GM12891 (cell line): ENCODE measurements around the gene AHNAK2.

Experiments used
- DNase-seq: peaks from one replicate; pipeline ENCODE4 v3.0.0; 2011; ENCODE audit warnings: low spot score; ENCODE audit not compliant: insufficient read length
- FAIRE-seq: peaks from 2 replicates; lab custom pipeline; 2011; peaks lifted over from hg19 to GRCh38; lab: Jason Lieb, UNC
- PAX5 ChIP-seq: IDR thresholded peaks from 2 replicates; pipeline ENCODE4 v1.6.1; 2011; ENCODE audit warnings: low read length, moderate library complexity, mild to moderate bottlenecking; ENCODE audit not compliant: insufficient read depth, severe bottlenecking
- POLR2A ChIP-seq: IDR thresholded peaks from 2 replicates; pipeline ENCODE4 v1.6.1; 2011; ENCODE audit warnings: low read depth, low read length, control low read depth
- POLR2AphosphoS5 ChIP-seq: IDR thresholded peaks from 2 replicates; pipeline ENCODE4 v1.6.1; 2011; ENCODE audit warnings: low read depth, low read length, control low read depth
- POU2F2 ChIP-seq: IDR thresholded peaks from 2 replicates; pipeline ENCODE4 v1.6.1; 2011; ENCODE audit warnings: low read depth, mild to moderate bottlenecking, control low read depth, low read length, moderate library complexity
- SPI1 ChIP-seq: IDR thresholded peaks from 2 replicates; pipeline ENCODE4 v1.6.1; 2011; ENCODE audit warnings: low read depth, low read length, control low read depth
- TAF1 ChIP-seq: IDR thresholded peaks from 2 replicates; pipeline ENCODE4 v1.6.1; 2011; ENCODE audit warnings: low read depth, low read length, control low read depth

Gene AHNAK2

GRCh38 chr14:105021656-105022275, 43.6 kb upstream of the AHNAK2 start:
- FAIRE-seq (peak; percentile 20), DNase-seq (no peak)
- TF ChIP-seq PAX5 (no peak), POU2F2 (no peak), TAF1 (no peak), SPI1 (no peak), POLR2AphosphoS5 (no peak), POLR2A (no peak; the same call in 1 of the 2 replicates)

DNA sequence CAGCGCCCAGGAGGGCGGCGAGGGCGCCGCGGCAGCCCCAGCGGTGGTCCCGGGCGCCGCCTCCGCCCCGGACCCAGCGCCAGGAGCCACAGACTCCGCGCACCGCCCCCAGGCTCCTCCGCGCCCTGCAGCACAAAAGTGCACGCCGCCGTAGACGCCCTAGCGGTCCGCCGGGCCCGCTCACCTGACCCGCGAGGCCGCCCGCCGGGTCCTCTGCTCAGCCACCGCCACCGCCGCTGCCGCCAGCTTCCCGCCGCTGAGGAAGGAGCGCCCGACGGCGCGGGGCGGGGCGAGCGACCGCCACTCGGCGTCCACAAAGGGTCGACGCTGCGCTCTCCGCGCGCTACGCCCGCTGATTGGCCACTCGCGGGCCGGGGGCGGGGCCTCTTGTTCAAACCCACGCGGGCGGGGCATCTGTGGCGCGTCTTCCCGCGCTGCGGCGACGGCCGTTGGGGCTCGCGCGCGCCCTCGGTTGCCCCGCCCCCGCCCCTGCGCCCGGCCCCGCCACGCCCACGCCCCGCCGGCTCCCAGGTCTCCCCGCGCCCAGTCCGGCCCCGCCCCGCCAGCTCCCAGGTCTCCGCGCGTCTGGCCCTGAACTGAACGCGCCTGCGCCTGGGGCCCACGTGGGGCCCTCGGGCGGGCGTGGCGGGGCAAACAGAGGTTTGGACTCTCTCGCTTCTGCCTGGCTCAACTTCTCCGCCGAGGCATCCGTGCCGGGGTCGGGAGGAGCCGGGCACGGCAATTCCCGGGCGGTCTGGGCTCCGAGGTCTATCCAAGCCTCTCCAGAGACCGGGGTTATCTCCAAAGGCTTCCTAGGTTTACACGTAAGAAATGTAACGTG, 42.9 kb upstream of the AHNAK2 start, which contains the start of gene CDCA4:
Gene CDCA4 (minus strand): TSS at position 269 of the 841 bp plus-strand sequence. CDS start 9,154 bp downstream, outside the sequence.
- TF ChIP-seq TAF1, result peak; percentile 82
- TF ChIP-seq POLR2AphosphoS5, result peak; percentile 65
- TF ChIP-seq POLR2A, result peak; percentile 79
- no peak for TF ChIP-seq SPI1
- TF ChIP-seq PAX5, result no peak
- FAIRE-seq, result peak; percentile 97
- peak; percentile 98 for DNase-seq

- FAIRE-seq (peak; percentile 33), DNase-seq (no peak)
- TF ChIP-seq TAF1 (peak; percentile 14; the same call in 1 of the 2 replicates), POLR2AphosphoS5 (no peak)
Measured at GRCh38 chr14:105019861-105020814, 42.0 kb upstream of the AHNAK2 start.

GRCh38 chr14:105018414-105018813, 40.2 kb upstream of the AHNAK2 start:
- FAIRE-seq (no peak), DNase-seq (no peak)
- TF ChIP-seq SPI1 (no peak), POLR2A (0 out of 2 replicates have a peak, but pooled peaks have one; percentile 11)

DNA sequence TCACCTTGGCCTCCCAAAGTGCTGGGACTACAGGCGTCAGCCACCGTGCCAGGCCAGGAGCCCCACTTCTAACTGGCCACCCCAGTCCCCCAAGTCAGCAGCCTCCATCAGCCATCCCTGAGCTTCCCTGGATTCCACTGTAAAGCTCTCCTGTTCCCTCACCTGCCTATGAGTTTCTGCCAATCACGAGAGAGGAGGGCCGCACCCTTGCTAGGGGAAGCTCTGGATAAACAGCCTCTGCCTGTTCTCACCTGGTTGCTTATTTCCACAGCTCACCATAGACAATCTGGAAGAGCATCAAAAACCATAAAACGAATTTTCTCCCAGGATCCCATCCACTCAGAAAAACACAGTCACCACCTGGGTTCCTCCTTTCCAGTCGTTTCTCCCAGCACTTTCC, 37.7 kb upstream of the AHNAK2 start:
- DNase-seq (no peak), FAIRE-seq (no peak)
- TF ChIP-seq SPI1 (no peak), POLR2A (no peak), PAX5 (no peak), POU2F2 (no peak), TAF1 (no peak), POLR2AphosphoS5 (no peak)

DNA sequence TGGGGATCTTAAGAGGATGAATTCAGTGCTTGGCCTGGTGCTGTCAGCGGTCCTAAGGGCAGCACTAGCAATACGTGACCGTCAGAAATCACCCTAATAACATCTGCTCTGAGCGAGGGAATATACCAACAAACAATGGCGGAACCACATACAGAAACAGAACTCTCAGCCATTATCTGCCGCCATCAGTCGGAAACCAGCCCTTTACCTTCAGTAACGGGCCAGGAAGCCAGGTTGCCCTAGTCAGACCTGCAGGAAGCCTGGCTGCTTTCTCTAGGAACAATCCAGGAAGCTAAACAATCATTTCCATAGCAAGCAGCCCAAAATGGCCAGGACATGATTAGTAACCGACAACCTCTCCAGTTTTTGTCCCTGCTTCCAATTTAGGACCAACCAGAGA, 37.1 kb upstream of the AHNAK2 start:
- TF ChIP-seq PAX5 (no peak), POLR2AphosphoS5 (no peak), SPI1 (no peak), POLR2A (no peak), POU2F2 (no peak), TAF1 (no peak)
- no peak for DNase-seq
- FAIRE-seq, result no peak

DNA sequence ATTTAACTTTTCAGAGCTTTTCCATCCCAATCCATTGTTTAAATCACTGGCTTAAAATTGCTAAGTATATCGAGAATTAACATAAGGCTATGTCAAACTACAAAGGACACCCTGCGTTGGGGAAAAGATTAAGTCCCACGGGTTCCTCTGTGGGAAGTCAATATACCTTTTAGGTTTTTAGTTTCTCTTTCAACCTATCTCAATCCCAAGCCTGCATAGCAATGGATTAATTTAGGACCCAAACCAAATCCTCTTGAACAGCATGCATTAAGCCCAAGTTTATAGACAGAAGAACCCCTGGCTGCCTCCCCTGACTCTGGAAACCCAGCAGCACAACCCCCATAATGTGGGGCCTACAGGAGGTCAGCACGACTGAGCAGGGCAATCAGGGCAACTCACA, 36.5 kb upstream of the AHNAK2 start:
- no peak for TF ChIP-seq POU2F2
- TF ChIP-seq POLR2AphosphoS5, result no peak
- no peak for TF ChIP-seq SPI1
- no peak for TF ChIP-seq PAX5
- TF ChIP-seq POLR2A, result no peak
- TF ChIP-seq TAF1, result no peak
- DNase-seq (no peak), FAIRE-seq (no peak)

DNA sequence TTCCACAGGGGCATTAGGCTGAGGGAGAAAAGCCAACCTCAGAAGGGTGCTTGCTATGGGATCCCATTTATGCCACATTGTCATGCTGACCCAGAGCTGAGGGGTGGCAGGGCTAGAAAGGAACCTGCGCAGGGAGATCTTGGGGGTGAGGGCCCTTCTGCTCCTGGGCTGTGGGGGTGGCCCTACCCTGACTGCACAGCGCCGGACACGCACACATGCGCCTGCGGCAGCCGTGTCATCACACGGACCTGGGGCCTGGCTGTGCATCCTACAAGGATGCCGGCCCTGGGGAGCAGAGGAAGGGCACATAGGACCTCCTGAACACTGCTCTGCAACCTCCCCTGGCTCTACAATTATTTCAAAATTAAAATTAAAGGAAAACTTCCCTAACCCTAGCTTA, 35.9 kb upstream of the AHNAK2 start:
- DNase-seq (no peak), FAIRE-seq (no peak)
- no peak for TF ChIP-seq POLR2AphosphoS5
- TF ChIP-seq TAF1, result no peak
- no peak for TF ChIP-seq PAX5
- TF ChIP-seq POLR2A, result no peak; the same call in 1 of the 2 replicates
- no peak for TF ChIP-seq POU2F2
- no peak for TF ChIP-seq SPI1
